ENCODE results near the gene CYTH3.

DNA sequence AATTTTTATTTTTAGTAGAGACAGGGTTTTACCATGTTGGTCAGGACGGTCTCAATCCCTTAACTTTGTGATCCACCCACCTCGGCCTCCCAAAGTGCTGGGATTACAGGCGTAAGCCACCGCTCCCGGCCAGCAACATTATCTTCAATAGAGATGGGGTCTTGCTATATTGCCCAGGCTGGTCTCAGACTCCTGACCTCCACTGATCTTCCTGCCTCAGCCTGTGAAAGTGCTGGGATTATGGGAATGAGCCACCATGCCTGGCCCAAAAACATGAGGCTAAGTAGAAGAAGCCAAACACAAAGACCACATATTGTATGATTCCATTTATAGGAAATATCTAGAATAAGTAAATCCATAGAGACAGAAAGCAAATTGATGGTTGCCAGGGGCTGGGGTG is 19.1 kb upstream of the CYTH3 start:
- TF ChIP-seq, protein P1, sequence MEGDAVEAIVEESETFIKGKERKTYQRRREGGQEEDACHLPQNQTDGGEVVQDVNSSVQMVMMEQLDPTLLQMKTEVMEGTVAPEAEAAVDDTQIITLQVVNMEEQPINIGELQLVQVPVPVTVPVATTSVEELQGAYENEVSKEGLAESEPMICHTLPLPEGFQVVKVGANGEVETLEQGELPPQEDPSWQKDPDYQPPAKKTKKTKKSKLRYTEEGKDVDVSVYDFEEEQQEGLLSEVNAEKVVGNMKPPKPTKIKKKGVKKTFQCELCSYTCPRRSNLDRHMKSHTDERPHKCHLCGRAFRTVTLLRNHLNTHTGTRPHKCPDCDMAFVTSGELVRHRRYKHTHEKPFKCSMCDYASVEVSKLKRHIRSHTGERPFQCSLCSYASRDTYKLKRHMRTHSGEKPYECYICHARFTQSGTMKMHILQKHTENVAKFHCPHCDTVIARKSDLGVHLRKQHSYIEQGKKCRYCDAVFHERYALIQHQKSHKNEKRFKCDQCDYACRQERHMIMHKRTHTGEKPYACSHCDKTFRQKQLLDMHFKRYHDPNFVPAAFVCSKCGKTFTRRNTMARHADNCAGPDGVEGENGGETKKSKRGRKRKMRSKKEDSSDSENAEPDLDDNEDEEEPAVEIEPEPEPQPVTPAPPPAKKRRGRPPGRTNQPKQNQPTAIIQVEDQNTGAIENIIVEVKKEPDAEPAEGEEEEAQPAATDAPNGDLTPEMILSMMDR (IDR thresholded peaks at IDR 0.05) = no peak
- no peak for TF ChIP-seq POLR2AphosphoS5 (IDR thresholded peaks at IDR 0.05; ENCODE audit: insufficient read depth in 1 of 2, low read depth in 1 of 2)

Measured in vagina (tissue), 2 donors.